ENCODE results near the gene TRIM71.

DNA sequence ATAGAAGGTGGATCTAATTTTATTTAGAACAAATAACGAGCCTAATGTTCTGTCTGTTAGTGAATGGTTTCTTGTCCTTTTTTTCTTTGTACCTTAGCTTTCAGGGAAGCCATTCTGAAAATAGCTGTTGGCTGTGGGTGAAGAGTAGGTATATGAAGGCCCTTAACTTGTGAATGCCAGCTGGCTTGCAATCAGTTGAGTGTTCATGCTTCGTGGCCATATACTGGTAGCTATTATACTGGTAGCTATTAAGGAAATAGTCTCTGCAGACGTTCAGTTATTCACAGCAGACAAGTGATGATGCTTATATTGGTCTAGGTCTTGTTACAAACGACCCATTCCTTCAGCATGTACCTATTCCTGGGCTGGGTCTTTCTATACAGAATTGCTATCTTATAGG lies 18.8 kb downstream of the TRIM71 start:
- TF ChIP-seq SP1 (IDR thresholded peaks at IDR 0.05; ENCODE audit: low read depth): no peak
- TF ChIP-seq POLR2AphosphoS5 (IDR thresholded peaks at IDR 0.05; ENCODE audit: low read depth, low read length): no peak
- no peak for TF ChIP-seq CEBPB (IDR thresholded peaks at IDR 0.05; ENCODE audit: low read depth)
- no peak for TF ChIP-seq YY1 (IDR thresholded peaks at IDR 0.05; ENCODE audit: extremely low read depth, insufficient replicate concordance, low read depth, low read length)
- TF ChIP-seq, protein P1, sequence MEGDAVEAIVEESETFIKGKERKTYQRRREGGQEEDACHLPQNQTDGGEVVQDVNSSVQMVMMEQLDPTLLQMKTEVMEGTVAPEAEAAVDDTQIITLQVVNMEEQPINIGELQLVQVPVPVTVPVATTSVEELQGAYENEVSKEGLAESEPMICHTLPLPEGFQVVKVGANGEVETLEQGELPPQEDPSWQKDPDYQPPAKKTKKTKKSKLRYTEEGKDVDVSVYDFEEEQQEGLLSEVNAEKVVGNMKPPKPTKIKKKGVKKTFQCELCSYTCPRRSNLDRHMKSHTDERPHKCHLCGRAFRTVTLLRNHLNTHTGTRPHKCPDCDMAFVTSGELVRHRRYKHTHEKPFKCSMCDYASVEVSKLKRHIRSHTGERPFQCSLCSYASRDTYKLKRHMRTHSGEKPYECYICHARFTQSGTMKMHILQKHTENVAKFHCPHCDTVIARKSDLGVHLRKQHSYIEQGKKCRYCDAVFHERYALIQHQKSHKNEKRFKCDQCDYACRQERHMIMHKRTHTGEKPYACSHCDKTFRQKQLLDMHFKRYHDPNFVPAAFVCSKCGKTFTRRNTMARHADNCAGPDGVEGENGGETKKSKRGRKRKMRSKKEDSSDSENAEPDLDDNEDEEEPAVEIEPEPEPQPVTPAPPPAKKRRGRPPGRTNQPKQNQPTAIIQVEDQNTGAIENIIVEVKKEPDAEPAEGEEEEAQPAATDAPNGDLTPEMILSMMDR (IDR thresholded peaks at IDR 0.05 in 2 of 3, conservative IDR thresholded peaks at IDR 0.05 in 1 of 3; ENCODE audit: borderline replicate concordance in 1 of 3, insufficient read depth in 1 of 3, low read depth in 2 of 3, low read length in 2 of 3): no peak
- no peak for TF ChIP-seq POLR2A (IDR thresholded peaks at IDR 0.05; ENCODE audit: borderline replicate concordance, extremely low read depth, insufficient read depth, insufficient read length)
- TF ChIP-seq, protein P2, sequence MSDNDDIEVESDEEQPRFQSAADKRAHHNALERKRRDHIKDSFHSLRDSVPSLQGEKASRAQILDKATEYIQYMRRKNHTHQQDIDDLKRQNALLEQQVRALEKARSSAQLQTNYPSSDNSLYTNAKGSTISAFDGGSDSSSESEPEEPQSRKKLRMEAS (IDR thresholded peaks at IDR 0.05): no peak
- no peak for TF ChIP-seq TCF7L2 (IDR thresholded peaks at IDR 0.05; ENCODE audit: borderline replicate concordance, extremely low read depth, insufficient read depth, insufficient read length)
- TF ChIP-seq, protein P3, sequence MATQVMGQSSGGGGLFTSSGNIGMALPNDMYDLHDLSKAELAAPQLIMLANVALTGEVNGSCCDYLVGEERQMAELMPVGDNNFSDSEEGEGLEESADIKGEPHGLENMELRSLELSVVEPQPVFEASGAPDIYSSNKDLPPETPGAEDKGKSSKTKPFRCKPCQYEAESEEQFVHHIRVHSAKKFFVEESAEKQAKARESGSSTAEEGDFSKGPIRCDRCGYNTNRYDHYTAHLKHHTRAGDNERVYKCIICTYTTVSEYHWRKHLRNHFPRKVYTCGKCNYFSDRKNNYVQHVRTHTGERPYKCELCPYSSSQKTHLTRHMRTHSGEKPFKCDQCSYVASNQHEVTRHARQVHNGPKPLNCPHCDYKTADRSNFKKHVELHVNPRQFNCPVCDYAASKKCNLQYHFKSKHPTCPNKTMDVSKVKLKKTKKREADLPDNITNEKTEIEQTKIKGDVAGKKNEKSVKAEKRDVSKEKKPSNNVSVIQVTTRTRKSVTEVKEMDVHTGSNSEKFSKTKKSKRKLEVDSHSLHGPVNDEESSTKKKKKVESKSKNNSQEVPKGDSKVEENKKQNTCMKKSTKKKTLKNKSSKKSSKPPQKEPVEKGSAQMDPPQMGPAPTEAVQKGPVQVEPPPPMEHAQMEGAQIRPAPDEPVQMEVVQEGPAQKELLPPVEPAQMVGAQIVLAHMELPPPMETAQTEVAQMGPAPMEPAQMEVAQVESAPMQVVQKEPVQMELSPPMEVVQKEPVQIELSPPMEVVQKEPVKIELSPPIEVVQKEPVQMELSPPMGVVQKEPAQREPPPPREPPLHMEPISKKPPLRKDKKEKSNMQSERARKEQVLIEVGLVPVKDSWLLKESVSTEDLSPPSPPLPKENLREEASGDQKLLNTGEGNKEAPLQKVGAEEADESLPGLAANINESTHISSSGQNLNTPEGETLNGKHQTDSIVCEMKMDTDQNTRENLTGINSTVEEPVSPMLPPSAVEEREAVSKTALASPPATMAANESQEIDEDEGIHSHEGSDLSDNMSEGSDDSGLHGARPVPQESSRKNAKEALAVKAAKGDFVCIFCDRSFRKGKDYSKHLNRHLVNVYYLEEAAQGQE (IDR thresholded peaks at IDR 0.05; ENCODE audit: low read depth): no peak
- no peak for TF ChIP-seq ZNF274 (IDR thresholded peaks at IDR 0.05; ENCODE audit: low read depth, low read length)
- TF ChIP-seq, protein P4, sequence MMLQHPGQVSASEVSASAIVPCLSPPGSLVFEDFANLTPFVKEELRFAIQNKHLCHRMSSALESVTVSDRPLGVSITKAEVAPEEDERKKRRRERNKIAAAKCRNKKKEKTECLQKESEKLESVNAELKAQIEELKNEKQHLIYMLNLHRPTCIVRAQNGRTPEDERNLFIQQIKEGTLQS (IDR thresholded peaks at IDR 0.05): no peak
- no peak for TF ChIP-seq SIN3A (IDR thresholded peaks at IDR 0.05; ENCODE audit: low read depth)

Measured in HCT116 (cell line).